Skin epidermis (tissue), 12 donors: ENCODE data around the gene G2E3.
"Not testable (repeated sequence)": the region's sequence is repeated elsewhere in the genome, so short reads cannot be mapped to it uniquely, and the experiment has no call there.

Source experiments
- H3K27ac ChIP-seq, 21 experiments: fragments of 200-600 bp; sonication (generic) in 11 of 21; one replicate each; pipeline ENCODE4 v1.5.0; 2020; ENCODE audit warnings: mild to moderate bottlenecking in 3 of 21, inconsistent platforms in 2 of 21, moderate library complexity in 2 of 21
- H3K4me3 ChIP-seq, 7 experiments: fragments of 200-600 bp; sonication (generic) in 2 of 7; one replicate each; pipeline ENCODE4 v1.5.0; 2020; ENCODE audit warnings: inconsistent platforms in 2 of 7, mild to moderate bottlenecking in 2 of 7, moderate library complexity in 1 of 7

G2E3 gene

GRCh38 chr14:30558675-30559555, at the start of gene G2E3:
TSS of gene G2E3 (plus strand) at chr14:30559158. CDS start at chr14:30581080, 21,922 bp downstream.
- peak within 1 kb of the TSS; percentile 72 to 100 (median 90) for H3K4me3 ChIP-seq
- H3K27ac ChIP-seq, result peak within 1 kb of the TSS; percentile 44 to 93 (median 85)

GRCh38 chr14:30517737-30518136, 41.2 kb upstream of the G2E3 start:
- H3K27ac ChIP-seq, result no peak overlapping the region
- no peak overlapping the region for H3K4me3 ChIP-seq

- Histone ChIP-seq H3K27ac (no peak overlapping the region), H3K4me3 (no peak overlapping the region)
These were observed 39.9 kb upstream of the G2E3 start for GRCh38 chr14:30518867-30519560.

GRCh38 chr14:30519961-30520360, 39.0 kb upstream of the G2E3 start:
- Histone ChIP-seq H3K4me3 (no peak overlapping the region), H3K27ac (no peak overlapping the region)

GRCh38 chr14:30520536-30520935, 38.4 kb upstream of the G2E3 start:
- Histone ChIP-seq H3K4me3 (no peak overlapping the region), H3K27ac (no peak overlapping the region)

GRCh38 chr14:30521899-30522736, 36.8 kb upstream of the G2E3 start:
- H3K4me3 ChIP-seq, result no peak overlapping the region
- H3K27ac ChIP-seq, result no peak overlapping the region

GRCh38 chr14:30525833-30526232, 33.1 kb upstream of the G2E3 start:
- no peak overlapping the region for H3K27ac ChIP-seq
- H3K4me3 ChIP-seq, result no peak overlapping the region

GRCh38 chr14:30527196-30527595, 31.8 kb upstream of the G2E3 start:
- Histone ChIP-seq H3K27ac (no peak overlapping the region), H3K4me3 (no peak overlapping the region)

- no peak overlapping the region for H3K4me3 ChIP-seq
- no peak overlapping the region for H3K27ac ChIP-seq
These were observed 30.8 kb upstream of the G2E3 start for GRCh38 chr14:30528119-30528518.

- H3K4me3 ChIP-seq, result no peak overlapping the region
- no peak overlapping the region for H3K27ac ChIP-seq
These were observed 29.9 kb upstream of the G2E3 start for GRCh38 chr14:30528778-30529642.

GRCh38 chr14:30532264-30532663, 26.7 kb upstream of the G2E3 start:
- Histone ChIP-seq H3K4me3 (no peak overlapping the region), H3K27ac (no peak overlapping the region)

- no peak overlapping the region for H3K4me3 ChIP-seq
- no peak overlapping the region for H3K27ac ChIP-seq
These were observed 25.8 kb upstream of the G2E3 start for GRCh38 chr14:30533126-30533525.

GRCh38 chr14:30541318-30541717, 17.6 kb upstream of the G2E3 start:
- H3K27ac ChIP-seq, result no peak overlapping the region
- H3K4me3 ChIP-seq, result no peak overlapping the region

- not testable (repeated sequence) for H3K27ac ChIP-seq, H3K4me3 ChIP-seq
These were observed 12.2 kb upstream of the G2E3 start for GRCh38 chr14:30546735-30547134.

GRCh38 chr14:30547388-30548048, 11.4 kb upstream of the G2E3 start:
- no peak overlapping the region for H3K27ac ChIP-seq
- H3K4me3 ChIP-seq, result no peak overlapping the region

- H3K4me3 ChIP-seq, result no peak overlapping the region
- H3K27ac ChIP-seq, result no peak overlapping the region
These were observed 8.6 kb upstream of the G2E3 start for GRCh38 chr14:30550335-30550734.

- Histone ChIP-seq H3K27ac (no peak overlapping the region), H3K4me3 (no peak overlapping the region)
These were observed 7.5 kb upstream of the G2E3 start for GRCh38 chr14:30551460-30551859.

- H3K4me3 ChIP-seq, result no peak overlapping the region
- no peak overlapping the region for H3K27ac ChIP-seq
These were observed 5.5 kb upstream of the G2E3 start for GRCh38 chr14:30553311-30553989.
